Lower lobe of right lung (tissue), 2 donors: ENCODE results near the gene ITSN2. TPM values are rescaled to one million over a fixed set of nuclear protein-coding genes. Genes with fewer than 3 reads are reported as not detected.

ENCODE experiments used
- ATAC-seq, 2 donors: fragments of 200-7000 bp; cut with Tn5 transposase; one replicate each; pipeline ENCODE4 v1.9.1; 2020 to 2022; ENCODE audit warnings: mild to moderate bottlenecking in 2 of 2, moderate library complexity in 2 of 2
- DNase-seq: peaks from one replicate; pipeline ENCODE4 v3.0.0-alpha.2; 2020
- H3K27ac ChIP-seq: fragments of 200-600 bp; one replicate; pipeline ENCODE4 v1.8.0; 2022
- H3K27me3 ChIP-seq: fragments of 200-600 bp; one replicate; pipeline ENCODE4 v1.8.0; 2022; ENCODE audit warnings: low read depth
- H3K36me3 ChIP-seq: fragments of 200-600 bp; one replicate; pipeline ENCODE4 v1.8.0; 2022; ENCODE audit warnings: mild to moderate bottlenecking
- H3K4me1 ChIP-seq: fragments of 200-600 bp; one replicate; pipeline ENCODE4 v1.8.0; 2022
- H3K4me3 ChIP-seq: fragments of 200-600 bp; one replicate; pipeline ENCODE4 v1.8.0; 2022; ENCODE audit warnings: mild to moderate bottlenecking
- H3K9me3 ChIP-seq: fragments of 200-600 bp; one replicate; pipeline ENCODE4 v1.8.0; 2022
- intact Hi-C: fragments of 100-400 bp; cut with DNase I; formaldehyde crosslinking; loops from one replicate; pipeline ENCODE4 v1.11.0; 2022
- total RNA-seq: library from RNA; stranded (reverse); fragmentation: NEBNext Ultra II Directional; extraction: Animal tissue kit (Norgen Biotek cat#: 25700); gene quantifications from one replicate; pipeline ENCODE4 v1.2.1, GENCODE V29; 2021
- TF ChIP-seq, protein P1 (sequence below): fragments of 200-600 bp; IDR thresholded peaks from one replicate; pipeline ENCODE4 v1.8.0; 2022; ENCODE audit warnings: antibody characterized with exemption, mild to moderate bottlenecking
- donor health status: DM: no; HTN: yes; CAD: no; lungs with severe emphysema.

ITSN2 gene
- total RNA-seq, 1 donor from 2014 or later, result 92.8 TPM

- H3K4me1 ChIP-seq, result no peaks in the 10 kb centered on the region
- H3K36me3 ChIP-seq, result no peaks in the 10 kb centered on the region
- H3K27ac ChIP-seq, result no peak overlapping the region
- intact Hi-C loops, result no loop called here
- DNase-seq (no peak), ATAC-seq (no peak)
- H3K27me3 ChIP-seq, result peaks cover 11% of the 10 kb centered on the region
- no peak overlapping the region for H3K4me3 ChIP-seq
- H3K9me3 ChIP-seq, result no peaks in the 10 kb centered on the region
- TF ChIP-seq, protein P1, sequence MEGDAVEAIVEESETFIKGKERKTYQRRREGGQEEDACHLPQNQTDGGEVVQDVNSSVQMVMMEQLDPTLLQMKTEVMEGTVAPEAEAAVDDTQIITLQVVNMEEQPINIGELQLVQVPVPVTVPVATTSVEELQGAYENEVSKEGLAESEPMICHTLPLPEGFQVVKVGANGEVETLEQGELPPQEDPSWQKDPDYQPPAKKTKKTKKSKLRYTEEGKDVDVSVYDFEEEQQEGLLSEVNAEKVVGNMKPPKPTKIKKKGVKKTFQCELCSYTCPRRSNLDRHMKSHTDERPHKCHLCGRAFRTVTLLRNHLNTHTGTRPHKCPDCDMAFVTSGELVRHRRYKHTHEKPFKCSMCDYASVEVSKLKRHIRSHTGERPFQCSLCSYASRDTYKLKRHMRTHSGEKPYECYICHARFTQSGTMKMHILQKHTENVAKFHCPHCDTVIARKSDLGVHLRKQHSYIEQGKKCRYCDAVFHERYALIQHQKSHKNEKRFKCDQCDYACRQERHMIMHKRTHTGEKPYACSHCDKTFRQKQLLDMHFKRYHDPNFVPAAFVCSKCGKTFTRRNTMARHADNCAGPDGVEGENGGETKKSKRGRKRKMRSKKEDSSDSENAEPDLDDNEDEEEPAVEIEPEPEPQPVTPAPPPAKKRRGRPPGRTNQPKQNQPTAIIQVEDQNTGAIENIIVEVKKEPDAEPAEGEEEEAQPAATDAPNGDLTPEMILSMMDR, result no peak
Measured at GRCh38 chr2:24403168-24403831, 43.0 kb upstream of the ITSN2 start.

DNA sequence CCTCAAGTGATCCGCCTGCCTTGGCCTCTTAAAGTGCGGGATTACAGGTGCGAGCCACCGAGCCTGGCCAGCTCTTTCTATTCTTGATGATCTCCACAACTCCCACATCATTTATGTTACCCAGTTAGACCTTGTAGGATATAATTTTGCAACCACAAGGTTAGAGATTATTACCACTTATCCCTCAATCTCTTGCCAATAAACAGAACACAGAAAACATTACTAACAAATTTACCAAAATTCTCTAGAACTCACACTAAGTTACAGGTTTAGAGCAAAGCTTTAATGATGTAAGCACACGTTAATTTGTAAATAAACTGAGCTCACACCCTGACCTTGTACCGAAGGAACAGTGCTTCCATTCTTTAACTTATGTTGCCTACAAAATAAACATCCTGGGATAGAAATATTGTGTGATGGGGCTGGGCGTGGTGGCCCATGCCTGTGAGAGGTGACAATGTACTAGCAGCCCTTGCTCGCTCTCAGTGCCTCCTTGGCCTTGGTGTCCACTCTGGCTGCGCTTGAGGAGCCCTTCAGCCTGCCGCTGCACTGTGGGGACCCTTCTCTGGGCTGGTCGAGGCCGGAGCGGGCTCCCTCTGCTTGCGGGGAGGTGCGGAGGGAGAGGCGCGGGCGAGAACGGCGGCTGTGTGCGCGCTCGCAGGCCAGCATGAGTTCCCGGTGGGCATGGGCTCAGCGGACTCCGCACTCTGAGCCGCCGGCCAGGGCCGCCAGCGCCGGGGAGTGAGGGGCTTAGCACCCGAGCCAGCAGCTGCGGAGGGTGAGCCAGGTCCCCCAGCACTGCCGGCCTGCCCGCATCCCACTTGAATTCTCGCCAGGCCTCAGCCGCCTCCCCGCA lies 42.1 kb upstream of the ITSN2 start:
- Histone ChIP-seq H3K27me3 (peaks cover 11% of the 10 kb centered on the region), H3K9me3 (no peaks in the 10 kb centered on the region), H3K27ac (no peak overlapping the region), H3K36me3 (no peaks in the 10 kb centered on the region), H3K4me1 (no peaks in the 10 kb centered on the region), H3K4me3 (peak overlapping the region; percentile 30)
- ATAC-seq (no peak), DNase-seq (no peak)
- TF ChIP-seq, protein P1, result no peak
- intact Hi-C loops, result no loop called here

DNA sequence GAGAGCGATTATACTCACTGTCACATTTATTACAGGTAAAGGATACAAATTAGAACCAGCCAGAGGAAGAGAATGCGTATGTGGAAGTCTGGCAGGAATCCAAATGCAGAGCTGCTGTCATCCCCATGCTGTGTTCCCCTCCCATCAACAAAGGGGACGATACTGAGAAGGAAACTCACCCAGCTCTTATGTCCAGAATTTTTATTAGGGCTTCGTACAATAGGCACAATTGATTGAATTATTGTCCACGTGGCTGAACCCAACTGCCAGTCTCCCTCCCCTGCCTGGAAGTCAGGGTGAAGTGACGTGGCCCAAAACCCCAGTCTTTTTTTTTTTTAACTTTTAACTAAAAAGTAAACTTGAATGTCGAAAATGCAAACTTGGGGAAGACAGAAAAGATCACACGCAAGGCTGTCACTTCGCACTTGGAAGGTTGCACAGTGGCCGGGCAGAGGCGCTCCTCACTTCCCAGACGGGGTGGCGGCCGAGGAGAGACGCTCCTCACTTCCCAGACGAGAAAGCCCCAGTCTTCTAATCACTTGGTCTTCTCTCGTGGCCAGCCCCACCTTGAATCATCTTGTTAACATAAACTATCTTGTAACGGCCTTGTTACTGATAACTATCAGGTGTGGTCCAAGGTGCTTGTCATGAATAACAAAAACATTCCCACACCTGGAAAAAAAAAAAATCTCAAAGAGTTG lies 40.0 kb upstream of the ITSN2 start:
- intact Hi-C loops, result no loop called here
- TF ChIP-seq, protein P1, result no peak
- no peak overlapping the region for H3K4me3 ChIP-seq
- peaks cover 11% of the 10 kb centered on the region for H3K27me3 ChIP-seq
- no peaks in the 10 kb centered on the region for H3K9me3 ChIP-seq
- H3K36me3 ChIP-seq, result no peaks in the 10 kb centered on the region
- ATAC-seq, result no peak
- no peak overlapping the region for H3K27ac ChIP-seq
- no peak for DNase-seq
- no peaks in the 10 kb centered on the region for H3K4me1 ChIP-seq

- Histone ChIP-seq H3K9me3 (no peaks in the 10 kb centered on the region), H3K4me3 (no peak overlapping the region), H3K27ac (no peak overlapping the region), H3K36me3 (no peaks in the 10 kb centered on the region), H3K4me1 (no peaks in the 10 kb centered on the region), H3K27me3 (peaks cover 11% of the 10 kb centered on the region)
- TF ChIP-seq, protein P1, result no peak
- no peak for ATAC-seq
- intact Hi-C loops, result no loop called here
- DNase-seq, result no peak
Measured at GRCh38 chr2:24399434-24400206, 39.3 kb upstream of the ITSN2 start.

DNA sequence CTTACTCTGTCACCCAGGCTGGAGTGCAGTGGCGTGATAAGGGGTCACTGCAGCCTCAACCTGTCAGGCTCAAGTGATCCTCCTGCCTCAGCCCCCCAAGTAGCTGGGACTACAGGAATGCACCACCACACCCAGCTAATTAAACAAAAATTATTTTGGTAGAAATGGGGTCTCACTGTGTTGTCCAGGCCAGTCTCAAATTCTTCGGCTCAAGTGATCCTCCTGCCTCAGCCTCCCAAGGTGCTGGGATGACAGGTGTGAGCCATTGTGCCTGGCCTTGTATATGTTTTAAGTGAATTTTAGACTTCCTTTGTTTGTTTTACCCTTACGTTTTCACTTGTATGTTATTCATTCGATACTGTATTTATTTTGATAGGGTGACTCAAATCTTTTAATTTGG lies 34.7 kb upstream of the ITSN2 start:
- TF ChIP-seq, protein P1, result no peak
- DNase-seq (no peak), ATAC-seq (no peak)
- intact Hi-C loops, result no loop called here
- Histone ChIP-seq H3K36me3 (no peaks in the 10 kb centered on the region), H3K4me3 (no peak overlapping the region), H3K27ac (no peak overlapping the region), H3K4me1 (no peaks in the 10 kb centered on the region), H3K9me3 (no peaks in the 10 kb centered on the region), H3K27me3 (no peaks in the 10 kb centered on the region)
